Muscle layer of colon (tissue), 2 donors: Measurements from ENCODE around the gene MACROD2.

Experiments
- H3K27ac ChIP-seq: one replicate; pipeline ENCODE4 v1.7.0; 2013; ENCODE audit warnings: low read depth, mild to moderate bottlenecking, low read length, moderate library complexity
- H3K27me3 ChIP-seq, 2 donors: one replicate each; pipeline ENCODE4 v1.7.0; 2013; ENCODE audit warnings: low read length in 2 of 2, mild to moderate bottlenecking in 2 of 2; ENCODE audit not compliant: insufficient read depth in 2 of 2, control insufficient read depth in 1 of 2
- H3K36me3 ChIP-seq: one replicate; pipeline ENCODE4 v1.7.0; 2013; ENCODE audit warnings: mild to moderate bottlenecking, low read length; ENCODE audit not compliant: insufficient read depth
- H3K4me1 ChIP-seq: one replicate; pipeline ENCODE4 v1.7.0; 2013; ENCODE audit warnings: mild to moderate bottlenecking, low read length; ENCODE audit not compliant: insufficient read depth
- H3K4me3 ChIP-seq, 2 donors: one replicate each; pipeline ENCODE4 v1.7.0; 2013; ENCODE audit warnings: low read length in 2 of 2, low read depth in 1 of 2, mild to moderate bottlenecking in 1 of 2, moderate library complexity in 1 of 2
- H3K9ac ChIP-seq: one replicate; pipeline ENCODE4 v1.7.0; 2013; ENCODE audit warnings: low read length
- H3K9me3 ChIP-seq: one replicate; pipeline ENCODE4 v1.7.0; 2013; ENCODE audit warnings: mild to moderate bottlenecking, low read length
- donor health status: abdominal sarcoma.
- donor health status: Adenocarcinoma of cecum.

The MACROD2 gene

DNA sequence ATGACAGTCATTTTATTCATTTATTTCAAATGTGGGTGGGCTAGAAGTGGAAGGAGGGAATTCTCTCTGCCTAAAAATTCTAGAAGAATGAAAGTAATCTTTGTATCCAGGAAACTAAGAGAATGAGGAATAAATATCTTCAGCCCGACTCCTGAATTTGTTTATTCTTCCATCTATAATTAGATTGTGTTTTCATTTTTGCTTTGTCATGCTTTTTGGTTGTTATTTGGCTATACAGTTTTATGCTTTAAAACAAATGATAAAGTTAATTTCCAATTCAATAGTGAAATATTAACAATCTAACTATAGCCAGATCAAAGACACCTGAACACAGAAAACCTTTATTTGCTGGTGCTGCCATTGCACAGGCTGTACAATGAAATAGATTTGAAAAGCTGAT, 2056.7 kb downstream of the MACROD2 start:
- no peak overlapping the region for H3K4me3 ChIP-seq
- H3K9me3 ChIP-seq: no peaks in the 10 kb centered on the region
- no peaks in the 10 kb centered on the region for H3K4me1 ChIP-seq
- no peaks in the 10 kb centered on the region for H3K27me3 ChIP-seq
- H3K27ac ChIP-seq: no peak overlapping the region
- H3K36me3 ChIP-seq: no peaks in the 10 kb centered on the region
- H3K9ac ChIP-seq: no peak overlapping the region

DNA sequence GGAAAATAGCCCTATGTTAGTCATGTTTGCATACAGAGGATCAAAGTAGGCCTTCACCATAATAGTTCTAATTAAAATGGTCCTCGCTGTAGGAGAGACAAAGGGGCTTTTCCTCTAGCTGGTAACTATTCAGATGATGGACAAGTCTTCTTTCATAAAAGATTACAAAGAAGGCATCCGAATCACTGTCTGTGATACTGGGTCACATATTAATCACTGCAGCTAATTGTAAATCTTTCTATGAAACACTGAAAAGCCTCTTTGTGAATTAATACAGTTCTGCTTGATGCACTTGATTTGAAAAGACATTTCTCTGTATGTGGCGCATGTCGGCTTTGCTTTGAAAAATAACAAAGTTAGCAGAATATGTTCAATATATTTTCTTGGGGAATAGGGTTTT, 2057.1 kb downstream of the MACROD2 start:
- Histone ChIP-seq H3K4me3 (no peak overlapping the region), H3K27me3 (no peaks in the 10 kb centered on the region), H3K9ac (no peak overlapping the region), H3K4me1 (no peaks in the 10 kb centered on the region), H3K9me3 (no peaks in the 10 kb centered on the region), H3K36me3 (no peaks in the 10 kb centered on the region), H3K27ac (no peak overlapping the region)

DNA sequence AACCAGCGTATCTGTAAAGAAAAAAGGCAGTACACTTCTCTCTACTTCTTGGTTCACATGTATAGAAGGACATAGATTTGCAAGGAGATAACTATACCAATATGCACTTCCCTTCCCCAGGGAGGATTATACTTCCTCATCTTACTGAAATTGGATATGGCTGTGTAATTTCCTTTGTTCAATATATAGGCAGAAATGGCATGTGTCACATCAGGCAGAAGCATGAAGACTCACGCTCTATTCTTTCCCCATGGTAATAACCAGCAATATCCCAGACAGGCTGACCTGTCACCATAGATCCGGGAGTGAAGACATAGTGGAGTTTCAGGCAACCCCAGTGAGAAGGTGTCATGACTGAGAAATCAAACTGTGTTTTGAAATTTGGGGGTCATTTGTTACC, 2059.7 kb downstream of the MACROD2 start:
- no peaks in the 10 kb centered on the region for H3K9me3 ChIP-seq
- no peak overlapping the region for H3K4me3 ChIP-seq
- no peaks in the 10 kb centered on the region for H3K27me3 ChIP-seq

DNA sequence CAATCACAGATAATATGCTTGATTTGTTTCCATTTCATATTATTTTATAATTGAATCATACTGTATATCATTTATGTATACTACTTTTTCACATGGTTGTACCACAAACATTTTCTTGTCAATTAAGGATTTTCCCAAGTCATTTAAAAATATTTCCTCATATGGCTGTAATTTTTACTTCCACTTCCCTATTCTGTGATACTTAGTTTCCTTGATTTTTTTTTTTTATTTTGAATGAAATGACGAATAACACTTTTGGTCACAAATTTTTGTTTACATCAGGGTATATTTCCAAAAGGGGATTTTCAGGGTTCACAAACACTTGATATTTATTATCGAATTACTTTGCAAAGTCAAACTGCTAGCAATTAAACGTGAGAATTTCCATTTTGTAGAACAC, 2062.3 kb downstream of the MACROD2 start:
- Histone ChIP-seq H3K9ac (no peak overlapping the region), H3K4me1 (peaks cover 4% of the 10 kb centered on the region), H3K36me3 (no peaks in the 10 kb centered on the region), H3K4me3 (no peak overlapping the region), H3K27me3 (no peaks in the 10 kb centered on the region), H3K27ac (no peak overlapping the region), H3K9me3 (no peaks in the 10 kb centered on the region)

More for the DNA sequence above, 2059.7 kb downstream of the MACROD2 start:
- no peak overlapping the region for H3K9ac ChIP-seq
- no peak overlapping the region for H3K27ac ChIP-seq
- no peaks in the 10 kb centered on the region for H3K36me3 ChIP-seq
- no peaks in the 10 kb centered on the region for H3K4me1 ChIP-seq

DNA sequence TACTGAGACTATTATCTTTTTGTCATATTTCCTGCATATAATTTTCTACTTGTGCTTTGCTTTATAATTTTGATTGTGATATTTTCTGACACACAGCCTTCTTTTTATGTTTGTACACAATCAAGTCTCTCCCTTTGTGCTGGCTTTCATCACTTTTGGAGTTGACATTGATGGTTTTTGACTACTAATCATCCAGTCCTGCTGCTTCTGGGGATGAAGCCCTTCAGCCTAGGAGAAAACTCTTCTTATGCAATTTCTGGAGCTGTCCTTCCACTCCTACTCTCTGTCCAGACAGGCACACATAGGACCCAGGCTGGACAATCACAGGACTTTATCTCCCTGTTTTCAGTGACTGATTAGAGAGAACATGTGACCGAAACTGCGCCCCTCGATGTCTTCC, 2063.0 kb downstream of the MACROD2 start:
- Histone ChIP-seq H3K27me3 (no peaks in the 10 kb centered on the region), H3K9ac (no peak overlapping the region), H3K9me3 (no peaks in the 10 kb centered on the region), H3K27ac (no peak overlapping the region), H3K4me1 (peaks cover 4% of the 10 kb centered on the region), H3K4me3 (no peak overlapping the region), H3K36me3 (no peaks in the 10 kb centered on the region)

DNA sequence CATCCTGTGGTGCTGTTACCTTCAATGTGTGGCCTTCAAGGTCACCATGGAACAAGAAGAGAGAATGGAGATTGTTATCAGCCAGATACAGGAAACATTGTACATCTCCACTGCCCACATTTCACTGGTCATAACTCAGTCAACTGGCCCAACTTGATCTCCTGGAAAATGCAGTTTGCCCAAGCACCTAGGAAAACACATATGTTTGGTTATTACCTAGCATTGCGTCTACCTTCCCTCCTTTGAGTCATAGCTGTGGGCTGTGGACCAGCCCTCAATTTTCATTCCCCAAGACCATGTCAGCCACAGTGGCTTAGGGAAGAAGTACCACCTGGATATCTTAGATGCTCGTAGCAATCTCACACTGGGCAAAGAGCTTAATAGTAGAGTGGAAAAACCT, 2064.5 kb downstream of the MACROD2 start:
- no peaks in the 10 kb centered on the region for H3K36me3 ChIP-seq
- no peaks in the 10 kb centered on the region for H3K27me3 ChIP-seq
- H3K4me3 ChIP-seq: no peak overlapping the region
- H3K9ac ChIP-seq: no peak overlapping the region
- H3K4me1 ChIP-seq: peaks cover 4% of the 10 kb centered on the region
- H3K9me3 ChIP-seq: no peaks in the 10 kb centered on the region
- H3K27ac ChIP-seq: no peak overlapping the region

DNA sequence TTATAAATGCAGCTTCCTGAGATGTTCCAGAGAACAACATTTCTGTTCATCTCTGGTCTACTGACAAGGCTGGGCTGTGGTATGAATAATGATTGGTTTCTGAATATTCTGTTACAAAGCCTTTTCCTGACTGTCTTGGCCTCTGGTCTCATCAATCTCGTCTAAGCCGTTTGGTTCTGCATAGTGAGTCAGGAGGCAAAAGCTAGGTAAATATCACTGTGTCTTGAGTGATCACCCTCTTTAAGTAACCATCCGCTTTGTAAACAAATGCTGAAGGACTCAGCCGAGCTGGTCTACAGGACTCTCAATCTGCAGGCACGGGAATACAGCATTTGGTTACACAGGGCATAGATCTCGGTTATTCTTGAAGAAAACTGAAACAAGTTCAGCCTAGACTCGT, 2066.0 kb downstream of the MACROD2 start:
- no peaks in the 10 kb centered on the region for H3K27me3 ChIP-seq
- H3K9ac ChIP-seq: no peak overlapping the region
- no peaks in the 10 kb centered on the region for H3K36me3 ChIP-seq
- H3K4me1 ChIP-seq: peaks cover 9% of the 10 kb centered on the region
- H3K27ac ChIP-seq: no peak overlapping the region
- H3K4me3 ChIP-seq: no peak overlapping the region
- H3K9me3 ChIP-seq: no peaks in the 10 kb centered on the region

DNA sequence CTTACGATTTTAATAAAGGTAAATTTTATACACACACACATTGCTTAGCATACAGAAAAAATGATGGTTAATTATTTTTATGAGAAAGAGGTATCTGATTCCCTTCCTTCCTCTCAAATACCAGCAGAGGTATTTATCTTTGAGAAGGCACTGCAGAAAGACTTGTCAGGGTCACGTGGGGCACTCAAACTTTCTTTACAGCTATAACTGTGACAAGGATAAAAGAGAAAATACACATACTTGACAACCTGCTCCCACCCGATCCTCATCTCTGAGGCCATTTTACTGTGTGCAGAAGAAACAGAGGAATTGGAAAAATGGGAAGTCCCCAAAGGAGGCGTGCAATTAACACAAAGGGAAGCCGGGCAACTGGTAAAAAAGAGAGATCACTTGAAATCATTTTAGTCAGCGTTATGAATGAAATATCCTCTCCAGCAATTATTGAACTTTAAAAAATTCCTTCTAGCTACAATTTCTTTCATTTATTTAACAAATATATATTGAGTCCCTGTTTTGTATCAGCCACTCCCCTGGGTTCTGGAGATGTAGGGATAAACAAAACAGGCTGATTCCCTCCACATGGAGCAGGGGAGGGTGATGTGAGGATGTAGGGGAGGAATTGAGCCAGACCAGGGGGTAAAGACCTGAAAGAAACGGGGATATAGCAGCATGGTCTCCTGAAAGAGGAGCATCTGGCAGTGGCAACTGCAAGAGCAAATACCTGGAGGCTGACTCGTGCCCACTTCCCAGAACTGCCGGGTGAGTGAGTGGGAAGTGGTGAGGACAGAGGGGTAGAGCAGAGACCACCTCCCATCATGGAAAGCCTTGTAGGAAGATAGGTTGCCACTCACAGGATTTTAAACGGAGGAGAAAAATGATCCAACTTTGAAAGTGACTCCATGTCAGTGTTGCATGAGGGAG, 2067.6 kb downstream of the MACROD2 start:
- Histone ChIP-seq H3K9ac (no peak overlapping the region), H3K36me3 (no peaks in the 10 kb centered on the region), H3K9me3 (no peaks in the 10 kb centered on the region)

DNA sequence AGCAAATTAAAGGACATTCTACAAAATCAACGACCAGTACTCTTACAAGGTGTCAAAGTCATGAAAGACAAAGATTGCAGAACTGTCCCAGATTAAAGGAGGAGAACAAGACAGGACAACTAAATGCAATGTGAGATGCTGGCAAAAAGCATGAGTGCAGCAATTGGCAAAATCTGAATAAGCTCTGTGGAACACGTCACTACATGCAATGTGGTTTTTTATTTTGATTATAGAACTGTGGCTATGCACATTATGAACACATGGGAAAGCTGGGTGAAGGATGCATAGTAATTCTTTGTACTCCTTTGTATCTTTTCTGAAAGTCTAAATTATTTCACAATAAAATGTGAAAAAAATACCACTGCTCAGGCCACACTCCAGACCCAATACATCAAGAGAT, 2068.6 kb downstream of the MACROD2 start:
- H3K4me1 ChIP-seq: peaks cover 9% of the 10 kb centered on the region
- H3K9me3 ChIP-seq: no peaks in the 10 kb centered on the region
- no peak overlapping the region for H3K9ac ChIP-seq
- no peaks in the 10 kb centered on the region for H3K27me3 ChIP-seq
- no peaks in the 10 kb centered on the region for H3K36me3 ChIP-seq
- H3K27ac ChIP-seq: no peak overlapping the region
- H3K4me3 ChIP-seq: no peak overlapping the region

More for the DNA sequence above, 2067.6 kb downstream of the MACROD2 start:
- Histone ChIP-seq H3K27me3 (no peaks in the 10 kb centered on the region), H3K4me1 (peaks cover 9% of the 10 kb centered on the region), H3K27ac (no peak overlapping the region), H3K4me3 (no peak overlapping the region)

DNA sequence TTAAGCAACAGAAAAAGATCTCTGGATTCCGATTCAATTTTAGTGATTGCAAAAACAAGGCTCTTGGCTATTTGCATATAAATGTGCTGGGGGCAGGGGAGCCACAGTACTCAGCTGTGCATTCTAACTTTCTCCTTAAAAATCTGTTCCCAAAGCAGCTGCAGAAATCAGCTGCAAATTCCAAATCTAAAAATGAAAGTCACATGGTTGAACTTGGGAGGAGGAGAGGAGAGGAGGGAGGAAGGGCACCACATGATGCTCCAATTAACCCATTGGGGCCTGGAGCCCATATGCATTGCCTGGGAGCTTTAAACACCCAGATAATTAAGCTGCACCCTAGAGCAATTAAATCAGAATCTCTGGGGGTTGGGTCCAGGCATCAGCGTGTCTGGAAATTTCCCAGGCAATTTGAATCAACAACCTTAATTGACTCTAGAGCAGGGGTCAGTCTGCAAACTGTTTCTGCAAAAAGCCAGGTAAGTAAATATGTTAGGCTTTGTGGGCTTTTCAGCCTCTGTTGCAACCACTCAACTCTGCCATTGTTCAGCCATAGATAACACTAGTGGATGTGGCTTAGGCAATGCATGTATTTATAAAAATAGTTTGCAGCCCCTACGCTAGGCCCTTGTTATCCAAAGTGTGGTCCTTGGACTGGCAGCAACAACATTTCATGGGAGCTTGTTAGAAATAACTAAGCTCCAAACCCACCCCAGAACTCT, 2069.8 kb downstream of the MACROD2 start:
- Histone ChIP-seq H3K9ac (no peak overlapping the region), H3K4me1 (peaks cover 9% of the 10 kb centered on the region), H3K4me3 (no peak overlapping the region), H3K27me3 (no peaks in the 10 kb centered on the region), H3K9me3 (no peaks in the 10 kb centered on the region), H3K27ac (no peak overlapping the region), H3K36me3 (no peaks in the 10 kb centered on the region)

DNA sequence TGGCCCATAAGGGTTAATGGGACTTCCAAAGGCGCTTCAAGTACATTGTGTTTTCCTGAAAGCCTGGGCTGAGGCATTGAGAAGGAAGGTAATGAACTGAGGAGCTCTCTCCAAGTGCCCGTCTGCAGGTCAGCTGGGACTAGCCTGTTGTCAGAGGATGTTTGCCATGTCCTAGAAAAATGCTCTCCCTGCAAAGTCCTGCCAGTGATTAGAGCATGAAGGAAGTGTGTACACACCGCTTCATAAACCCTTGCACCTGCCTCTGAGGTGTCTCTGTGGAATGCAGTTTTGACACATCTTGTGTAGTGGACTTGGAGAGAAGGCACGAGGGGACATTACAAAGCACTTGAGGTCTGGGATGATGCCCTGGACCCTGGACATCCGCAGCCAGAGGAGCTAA, 2071.3 kb downstream of the MACROD2 start:
- Histone ChIP-seq H3K4me3 (no peak overlapping the region), H3K9me3 (no peaks in the 10 kb centered on the region), H3K27ac (no peak overlapping the region), H3K4me1 (peaks cover 5% of the 10 kb centered on the region), H3K36me3 (no peaks in the 10 kb centered on the region), H3K27me3 (no peaks in the 10 kb centered on the region), H3K9ac (no peak overlapping the region)
